ENCODE data around the gene YPEL2.
A peak's percentile ranks its signal among the peaks of the same experiment; 100 is the strongest.
"Not testable (repeated sequence)": the region's sequence is repeated elsewhere in the genome, so short reads cannot be mapped to it uniquely, and the experiment has no call there.

Gene YPEL2

DNA sequence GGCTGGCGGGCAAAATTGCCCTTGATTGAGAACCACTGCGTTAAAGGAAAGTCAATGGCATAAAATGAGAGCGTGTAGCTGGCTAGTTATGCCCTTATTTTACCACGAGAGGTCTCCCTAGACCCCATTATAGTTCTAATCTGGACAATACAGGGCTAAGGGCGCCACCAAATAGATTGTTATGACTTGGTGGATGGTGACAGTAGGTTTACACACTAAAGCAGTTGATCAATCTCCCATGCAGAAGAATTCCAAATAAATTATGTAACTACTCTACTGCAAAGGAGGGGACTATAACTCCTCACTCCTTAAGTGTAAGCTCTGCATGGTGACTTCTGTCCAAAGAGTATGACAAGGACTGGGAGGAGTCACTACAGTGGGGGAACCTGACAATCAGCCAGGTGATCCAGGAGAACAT lies 20.4 kb upstream of the YPEL2 start:
- H3K79me2 ChIP-seq, result no peaks in the 10 kb centered on the region

DNA sequence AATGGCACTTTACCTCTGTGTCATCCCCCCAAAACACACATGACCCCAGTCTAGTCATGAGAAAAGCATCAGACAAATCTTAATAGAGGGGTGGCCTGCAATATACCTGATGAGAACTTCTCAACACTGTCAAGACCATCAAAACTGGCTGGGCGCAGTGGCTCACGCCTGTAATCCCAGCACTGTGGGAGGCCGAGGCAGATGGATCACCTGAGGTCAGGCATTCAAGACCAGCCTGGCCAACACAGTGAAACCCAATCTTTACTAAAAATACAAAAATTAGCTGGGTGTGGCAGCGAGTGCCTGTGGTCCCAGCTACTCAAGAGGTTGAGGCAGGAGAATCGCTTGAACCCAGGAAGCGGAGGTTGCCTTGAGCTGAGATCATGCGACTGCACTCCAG lies 19.9 kb upstream of the YPEL2 start:
- H3K27ac ChIP-seq, H3K79me2 ChIP-seq: not testable (repeated sequence)

More for the DNA sequence above, 20.4 kb upstream of the YPEL2 start:
- Histone ChIP-seq H2AFZ (peak overlapping the region; percentile 77), H3K9ac (no peak overlapping the region), H3K36me3 (ENCODE audit: control insufficient read depth, insufficient read depth, low read length) (no peaks in the 10 kb centered on the region), H3K27me3 (ENCODE audit: control insufficient read depth, insufficient read depth, low read length) (no peaks in the 10 kb centered on the region), H3K4me1 (no peaks in the 10 kb centered on the region), H3K27ac (no peak overlapping the region), H3K9me3 (ENCODE audit: control insufficient read depth, low read length) (no peaks in the 10 kb centered on the region), H3K4me3 (ENCODE audit: low read depth, low read length) (no peak overlapping the region), H3K4me2 (ENCODE audit: low read length) (no peak overlapping the region)
- TF ChIP-seq, protein P1, sequence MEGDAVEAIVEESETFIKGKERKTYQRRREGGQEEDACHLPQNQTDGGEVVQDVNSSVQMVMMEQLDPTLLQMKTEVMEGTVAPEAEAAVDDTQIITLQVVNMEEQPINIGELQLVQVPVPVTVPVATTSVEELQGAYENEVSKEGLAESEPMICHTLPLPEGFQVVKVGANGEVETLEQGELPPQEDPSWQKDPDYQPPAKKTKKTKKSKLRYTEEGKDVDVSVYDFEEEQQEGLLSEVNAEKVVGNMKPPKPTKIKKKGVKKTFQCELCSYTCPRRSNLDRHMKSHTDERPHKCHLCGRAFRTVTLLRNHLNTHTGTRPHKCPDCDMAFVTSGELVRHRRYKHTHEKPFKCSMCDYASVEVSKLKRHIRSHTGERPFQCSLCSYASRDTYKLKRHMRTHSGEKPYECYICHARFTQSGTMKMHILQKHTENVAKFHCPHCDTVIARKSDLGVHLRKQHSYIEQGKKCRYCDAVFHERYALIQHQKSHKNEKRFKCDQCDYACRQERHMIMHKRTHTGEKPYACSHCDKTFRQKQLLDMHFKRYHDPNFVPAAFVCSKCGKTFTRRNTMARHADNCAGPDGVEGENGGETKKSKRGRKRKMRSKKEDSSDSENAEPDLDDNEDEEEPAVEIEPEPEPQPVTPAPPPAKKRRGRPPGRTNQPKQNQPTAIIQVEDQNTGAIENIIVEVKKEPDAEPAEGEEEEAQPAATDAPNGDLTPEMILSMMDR (IDR thresholded peaks at IDR 0.05), result peak; percentile 85

DNA sequence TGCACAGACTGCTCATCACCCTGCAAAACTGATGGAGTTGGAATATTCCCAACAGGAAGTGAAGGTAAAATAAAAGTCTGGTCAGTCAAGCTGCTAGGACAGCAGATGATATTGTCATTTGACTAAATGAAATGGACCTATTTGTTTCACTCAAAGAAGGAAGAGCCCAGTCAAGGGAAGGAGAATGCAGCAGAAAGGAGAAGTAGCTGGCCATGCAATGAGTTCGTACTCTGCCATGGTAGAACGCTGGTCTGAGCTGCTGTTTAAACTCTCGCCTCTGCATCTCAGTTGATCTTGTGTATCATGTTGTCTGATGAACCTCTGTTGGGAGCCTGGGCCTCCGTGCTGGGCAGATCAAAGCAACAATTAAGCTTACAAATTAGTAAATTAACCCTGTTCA lies 15.6 kb upstream of the YPEL2 start:
- Histone ChIP-seq H2AFZ (peak overlapping the region; percentile 28), H3K4me2 (ENCODE audit: low read length) (no peak overlapping the region), H3K27ac (no peak overlapping the region), H3K4me1 (no peaks in the 10 kb centered on the region), H3K79me2 (no peaks in the 10 kb centered on the region), H3K9ac (no peak overlapping the region), H3K4me3 (ENCODE audit: low read depth, low read length) (no peak overlapping the region), H3K36me3 (ENCODE audit: control insufficient read depth, insufficient read depth, low read length) (no peaks in the 10 kb centered on the region), H3K9me3 (ENCODE audit: control insufficient read depth, low read length) (no peaks in the 10 kb centered on the region), H3K27me3 (ENCODE audit: control insufficient read depth, insufficient read depth, low read length) (no peaks in the 10 kb centered on the region)
- TF ChIP-seq, protein P1 (IDR thresholded peaks at IDR 0.05), result no peak

More for the DNA sequence above, 19.9 kb upstream of the YPEL2 start:
- not testable (repeated sequence) for H3K27me3 ChIP-seq (ENCODE audit: control insufficient read depth, insufficient read depth, low read length); H3K4me3 ChIP-seq (ENCODE audit: low read depth, low read length); H2AFZ ChIP-seq; H3K4me2 ChIP-seq (ENCODE audit: low read length); H3K9me3 ChIP-seq (ENCODE audit: control insufficient read depth, low read length); H3K9ac ChIP-seq; H3K4me1 ChIP-seq; H3K36me3 ChIP-seq (ENCODE audit: control insufficient read depth, insufficient read depth, low read length)

DNA sequence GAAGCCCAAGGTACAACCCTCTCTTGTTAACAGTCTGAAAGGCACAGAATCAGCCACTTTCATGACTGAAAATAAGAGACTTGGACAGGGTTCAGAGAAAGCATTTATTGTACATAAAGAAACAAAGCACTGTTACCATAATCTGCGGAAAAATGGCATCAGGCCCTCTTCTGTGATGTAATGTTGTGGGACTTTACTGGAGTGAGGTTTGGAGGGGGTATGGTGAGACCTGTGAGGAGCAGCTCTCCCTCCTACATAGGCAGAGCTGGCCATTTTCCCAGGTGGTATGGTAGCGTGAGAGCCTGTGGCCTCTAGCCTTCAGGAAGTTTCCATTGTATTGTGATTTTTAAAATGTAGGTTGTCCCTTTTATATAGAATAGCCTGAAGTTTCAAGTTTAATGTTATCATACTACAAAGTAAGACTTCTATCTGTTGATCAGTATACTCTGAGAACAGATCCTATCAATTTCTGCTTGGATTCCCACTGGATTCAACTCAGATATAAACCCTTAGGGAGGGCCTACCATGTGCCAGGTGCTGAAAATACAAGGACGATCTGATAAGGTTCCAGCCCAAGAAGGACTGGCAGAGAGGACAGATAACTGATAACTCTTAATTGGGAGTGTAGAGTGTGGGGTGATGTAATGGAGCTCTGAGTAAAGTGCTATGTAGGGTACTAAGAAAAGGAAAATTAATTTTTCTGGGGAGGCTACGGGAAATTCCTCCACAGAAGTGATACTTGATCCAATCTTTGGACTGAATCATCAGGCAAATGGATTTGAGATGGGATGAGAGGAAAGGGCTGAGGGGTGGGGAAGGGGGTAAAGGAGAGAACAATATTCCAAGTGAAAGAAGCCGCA lies 4.1 kb upstream of the YPEL2 start:
- Histone ChIP-seq H3K9ac (no peak overlapping the region), H3K27ac (peak overlapping the region; percentile 96)

DNA sequence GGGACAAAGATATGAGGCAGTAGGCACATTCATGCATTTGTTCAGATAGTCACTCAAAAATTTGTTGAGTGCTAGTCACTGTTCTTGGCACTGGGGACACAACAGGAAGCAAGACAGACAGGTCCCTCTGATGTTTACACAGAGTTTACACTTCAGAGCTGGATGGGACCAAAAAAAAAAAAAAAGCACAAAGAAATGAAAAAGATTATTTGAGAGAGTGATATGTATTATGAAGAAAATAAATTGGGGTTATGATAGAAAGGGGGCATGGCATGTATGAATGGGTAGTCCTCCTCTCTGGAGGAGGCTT lies 3.5 kb upstream of the YPEL2 start:
- H3K4me1 ChIP-seq, result peaks cover 40% of the 10 kb centered on the region
- no peaks in the 10 kb centered on the region for H3K9me3 ChIP-seq (ENCODE audit: control insufficient read depth, low read length)
- H3K9ac ChIP-seq, result no peak overlapping the region
- H3K4me3 ChIP-seq (ENCODE audit: low read depth, low read length), result peak overlapping the region; percentile 22
- H2AFZ ChIP-seq, result no peak overlapping the region
- TF ChIP-seq, protein P1 (IDR thresholded peaks at IDR 0.05), result no peak
- H3K27me3 ChIP-seq (ENCODE audit: control insufficient read depth, insufficient read depth, low read length), result no peaks in the 10 kb centered on the region
- peak overlapping the region; percentile 96 for H3K27ac ChIP-seq
- peak overlapping the region; percentile 60 for H3K4me2 ChIP-seq (ENCODE audit: low read length)
- H3K79me2 ChIP-seq, result peaks cover 9% of the 10 kb centered on the region
- H3K36me3 ChIP-seq (ENCODE audit: control insufficient read depth, insufficient read depth, low read length), result no peaks in the 10 kb centered on the region

More for the DNA sequence above, 4.1 kb upstream of the YPEL2 start:
- Histone ChIP-seq H3K36me3 (ENCODE audit: control insufficient read depth, insufficient read depth, low read length) (no peaks in the 10 kb centered on the region), H3K9me3 (ENCODE audit: control insufficient read depth, low read length) (no peaks in the 10 kb centered on the region), H2AFZ (no peak overlapping the region), H3K4me3 (ENCODE audit: low read depth, low read length) (peak overlapping the region; percentile 22), H3K27me3 (ENCODE audit: control insufficient read depth, insufficient read depth, low read length) (no peaks in the 10 kb centered on the region), H3K4me2 (ENCODE audit: low read length) (peak overlapping the region; percentile 60), H3K79me2 (peaks cover 3% of the 10 kb centered on the region), H3K4me1 (peaks cover 40% of the 10 kb centered on the region)
- TF ChIP-seq, protein P1 (IDR thresholded peaks at IDR 0.05), result no peak

Measured in parathyroid adenoma (tissue), 2 donors.